GM12891 (cell line): ENCODE measurements around the gene ADD2.
"Not testable (repeated sequence)": the region's sequence is repeated elsewhere in the genome, so short reads cannot be mapped to it uniquely, and the experiment has no call there.

Experiments
- PAX5 ChIP-seq: IDR thresholded peaks from 2 replicates; pipeline ENCODE4 v1.6.1; 2011; ENCODE audit warnings: low read length, moderate library complexity, mild to moderate bottlenecking; ENCODE audit not compliant: insufficient read depth, severe bottlenecking
- POLR2A ChIP-seq: IDR thresholded peaks from 2 replicates; pipeline ENCODE4 v1.6.1; 2011; ENCODE audit warnings: low read depth, low read length, control low read depth
- POLR2AphosphoS5 ChIP-seq: IDR thresholded peaks from 2 replicates; pipeline ENCODE4 v1.6.1; 2011; ENCODE audit warnings: low read depth, low read length, control low read depth
- SPI1 ChIP-seq: IDR thresholded peaks from 2 replicates; pipeline ENCODE4 v1.6.1; 2011; ENCODE audit warnings: low read depth, low read length, control low read depth
- TAF1 ChIP-seq: IDR thresholded peaks from 2 replicates; pipeline ENCODE4 v1.6.1; 2011; ENCODE audit warnings: low read depth, low read length, control low read depth

- not testable (repeated sequence) for TF ChIP-seq POLR2A, PAX5, POLR2AphosphoS5, TAF1, SPI1
Observed at GRCh38 chr2:70621536-70621935, 146.5 kb downstream of the ADD2 start.
